ENCODE measurements around the gene ZNF212. TPM values are rescaled to one million over a fixed set of nuclear protein-coding genes. Genes with fewer than 3 reads are reported as not detected.

The ZNF212 gene
- polyA plus RNA-seq, 4 donors, result 15.6 to 21.3 (median 18.7) TPM

DNA sequence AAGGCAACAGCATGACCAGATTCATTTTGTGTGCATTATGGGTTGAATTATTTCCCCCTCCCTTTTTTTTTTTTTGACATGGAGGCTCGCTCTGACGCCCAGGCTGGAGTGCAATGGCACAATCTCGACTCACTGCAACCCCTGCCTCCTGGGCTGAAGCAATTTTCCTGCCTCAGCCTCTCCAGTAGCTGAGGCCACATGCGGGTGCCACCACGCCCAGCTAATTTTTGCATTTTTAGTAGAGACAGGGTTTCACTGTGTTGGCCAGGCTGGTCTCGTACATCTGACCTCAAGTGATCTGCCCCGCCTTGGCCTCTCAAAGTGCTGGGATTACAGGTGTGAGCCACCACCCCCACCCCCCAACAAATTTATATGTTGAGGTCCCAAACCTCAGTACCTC, 64.6 kb downstream of the ZNF212 start:
- DNase-seq (ENCODE audit: low read depth in 4 of 4, low spot score in 2 of 4), result no peak

Other genes starting within 250 kb of the ZNF212 start
- gene PDIA4, start 211.1 kb upstream of the ZNF212 start, polyA plus RNA-seq (ENCODE audit: insufficient read length in 4 of 4), result 100 to 1,000 TPM; 161 to 197 (median 188) TPM
- gene ZNF786, start 148.9 kb upstream of the ZNF212 start, polyA plus RNA-seq (ENCODE audit: insufficient read length in 4 of 4), result 10 to 100 TPM in 2 of 4 donors, 1 to 10 TPM in 2; 8.9 to 12.4 (median 10.0) TPM
- 1 to 10 TPM; 5.7 to 8.3 (median 7.2) TPM for gene ZNF425, start 113.3 kb upstream of the ZNF212 start, polyA plus RNA-seq (ENCODE audit: insufficient read length in 4 of 4)
- gene ZNF398, start 92.2 kb upstream of the ZNF212 start, polyA plus RNA-seq (ENCODE audit: insufficient read length in 4 of 4), result 10 to 100 TPM; 13.4 to 14.9 (median 14.2) TPM
- gene ZNF282, start 44.1 kb upstream of the ZNF212 start, polyA plus RNA-seq (ENCODE audit: insufficient read length in 4 of 4), result 10 to 100 TPM; 23.4 to 31.1 (median 30.1) TPM
- 10 to 100 TPM; 10.5 to 20.1 (median 15.8) TPM for gene ZNF783, start 22.5 kb downstream of the ZNF212 start, polyA plus RNA-seq (ENCODE audit: insufficient read length in 4 of 4)
- 10 to 100 TPM; 14.1 to 18.6 (median 16.4) TPM for gene ZNF777, start 221.4 kb downstream of the ZNF212 start, polyA plus RNA-seq (ENCODE audit: insufficient read length in 4 of 4)

Data from left renal cortex interstitium (tissue), 4 donors.